Astrocyte (in vitro differentiated cells and primary cell): ENCODE measurements around the gene AMOTL1. TPM values are rescaled to one million over a fixed set of nuclear protein-coding genes. Genes with fewer than 3 reads are reported as not detected.
"Not testable (repeated sequence)": the region's sequence is repeated elsewhere in the genome, so short reads cannot be mapped to it uniquely, and the experiment has no call there.

Source experiments
- DNase-seq: peaks from one replicate; pipeline ENCODE4 v3.0.0-alpha.2; 2010; ENCODE audit warnings: low read depth
- FAIRE-seq: peaks from 2 replicates; lab custom pipeline; 2011; peaks lifted over from hg19 to GRCh38; lab: Jason Lieb, UNC
- H2AFZ ChIP-seq: 2 replicates; pipeline ENCODE4 v1.6.0; 2012; ENCODE audit warnings: low read depth, low read length, inconsistent platforms
- H3K27ac ChIP-seq: 2 replicates; pipeline ENCODE4 v1.5.1; 2011; ENCODE audit warnings: low read depth, low read length, inconsistent platforms
- H3K27me3 ChIP-seq: 2 replicates; pipeline ENCODE4 v1.6.0; 2011; ENCODE audit warnings: low read length, inconsistent platforms; ENCODE audit not compliant: insufficient read depth
- H3K36me3 ChIP-seq: 2 replicates; pipeline ENCODE4 v1.5.1; 2011; ENCODE audit warnings: low read length, inconsistent platforms; ENCODE audit not compliant: insufficient read depth
- H3K4me1 ChIP-seq: 2 replicates; pipeline ENCODE4 v1.5.1; 2011; ENCODE audit warnings: low read length, inconsistent platforms; ENCODE audit not compliant: insufficient read depth
- H3K4me2 ChIP-seq: 2 replicates; pipeline ENCODE4 v1.6.0; 2012; ENCODE audit warnings: low read length, inconsistent platforms
- H3K4me3 ChIP-seq: 2 replicates; pipeline ENCODE4 v1.5.1; 2011; ENCODE audit warnings: low read depth, mild to moderate bottlenecking, low read length, inconsistent platforms; ENCODE audit not compliant: insufficient read depth
- H3K79me2 ChIP-seq: 2 replicates; pipeline ENCODE4 v1.6.0; 2012; ENCODE audit warnings: mild to moderate bottlenecking, low read length, inconsistent platforms; ENCODE audit not compliant: insufficient read depth
- H3K9ac ChIP-seq: 2 replicates; pipeline ENCODE4 v1.6.0; 2012; ENCODE audit warnings: mild to moderate bottlenecking, low read length, inconsistent platforms
- H3K9me3 ChIP-seq: 2 replicates; pipeline ENCODE4 v1.5.1; 2012; ENCODE audit warnings: low read depth, mild to moderate bottlenecking, low read length, inconsistent platforms; ENCODE audit not compliant: insufficient read depth
- H4K20me1 ChIP-seq: 2 replicates; pipeline ENCODE4 v1.6.0; 2012; ENCODE audit warnings: low read length, inconsistent platforms; ENCODE audit not compliant: insufficient read depth
- H3K27ac Mint-ChIP-seq: one replicate; pipeline ENCODE4 v1.8.0; 2021; ENCODE audit warnings: mild to moderate bottlenecking, mixed read lengths; ENCODE audit not compliant: unreplicated experiment
- H3K27me3 Mint-ChIP-seq: one replicate; pipeline ENCODE4 v1.8.0; 2021; ENCODE audit warnings: low read depth, mixed read lengths; ENCODE audit not compliant: unreplicated experiment
- H3K36me3 Mint-ChIP-seq: one replicate; pipeline ENCODE4 v1.8.0; 2021; ENCODE audit warnings: low read depth, mixed read lengths; ENCODE audit not compliant: unreplicated experiment
- H3K4me1 Mint-ChIP-seq: one replicate; pipeline ENCODE4 v1.8.0; 2021; ENCODE audit warnings: low read depth, mixed read lengths; ENCODE audit not compliant: unreplicated experiment
- H3K4me3 Mint-ChIP-seq: one replicate; pipeline ENCODE4 v1.8.0; 2021; ENCODE audit warnings: mild to moderate bottlenecking, moderate library complexity, mixed read lengths; ENCODE audit not compliant: unreplicated experiment
- H3K9me3 Mint-ChIP-seq: one replicate; pipeline ENCODE4 v1.8.0; 2021; ENCODE audit warnings: mild to moderate bottlenecking, mixed read lengths; ENCODE audit not compliant: unreplicated experiment
- EZH2 ChIP-seq: IDR thresholded peaks from 2 replicates; pipeline ENCODE4 v1.6.1; 2012; ENCODE audit warnings: mild to moderate bottlenecking, low read length, inconsistent platforms; ENCODE audit not compliant: insufficient read depth
- total RNA-seq: library from RNA; stranded (reverse); gene quantifications from 2 replicates; pipeline ENCODE4 v1.2.1, GENCODE V29; 2021
- TF ChIP-seq, protein P1 (sequence below): IDR thresholded peaks from 2 replicates; pipeline ENCODE4 v1.5.1; 2011; ENCODE audit warnings: low read depth, mild to moderate bottlenecking, inconsistent platforms, low read length, moderate library complexity; ENCODE audit not compliant: insufficient read depth

Gene AMOTL1
- total RNA-seq, 1 donor from 2014 or later: 47.8 TPM

DNA sequence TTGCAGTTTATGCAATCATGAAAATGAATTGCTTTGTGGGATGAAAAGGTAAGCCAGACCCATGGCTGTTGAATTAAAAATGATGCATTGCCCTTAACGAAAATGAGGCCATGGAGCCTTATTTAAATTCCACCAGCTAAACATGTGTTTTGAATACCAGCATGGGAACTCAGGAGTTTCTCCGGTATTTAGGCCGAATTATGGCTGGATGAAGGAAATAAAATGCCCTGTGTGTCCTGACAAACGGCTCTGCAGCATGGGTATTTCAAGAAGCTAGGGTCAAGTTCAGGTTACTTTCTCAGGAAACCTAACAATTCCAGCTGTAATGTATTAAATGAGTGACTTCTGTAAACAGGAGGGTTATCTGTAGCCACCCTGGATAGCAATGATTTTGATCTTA, 38.3 kb downstream of the AMOTL1 start:
- Mint-ChIP-seq H3K36me3 (peaks cover 18% of the 10 kb centered on the region), H3K4me3 (no peak overlapping the region), H3K27ac (peak overlapping the region; percentile 38), H3K27me3 (no peaks in the 10 kb centered on the region), H3K4me1 (peaks cover 45% of the 10 kb centered on the region), H3K9me3 (no peaks in the 10 kb centered on the region)
- H2AFZ ChIP-seq: no peak overlapping the region
- peaks cover 9% of the 10 kb centered on the region for H3K36me3 ChIP-seq
- H3K4me2 ChIP-seq: no peak overlapping the region
- FAIRE-seq (no peak), DNase-seq (no peak)
- H3K27ac ChIP-seq: no peak overlapping the region
- H3K4me3 ChIP-seq: no peak overlapping the region
- peaks cover 16% of the 10 kb centered on the region for H3K4me1 ChIP-seq
- no peaks in the 10 kb centered on the region for H3K9me3 ChIP-seq
- no peak overlapping the region for H3K9ac ChIP-seq
- TF ChIP-seq EZH2: no peak
- TF ChIP-seq, protein P1, sequence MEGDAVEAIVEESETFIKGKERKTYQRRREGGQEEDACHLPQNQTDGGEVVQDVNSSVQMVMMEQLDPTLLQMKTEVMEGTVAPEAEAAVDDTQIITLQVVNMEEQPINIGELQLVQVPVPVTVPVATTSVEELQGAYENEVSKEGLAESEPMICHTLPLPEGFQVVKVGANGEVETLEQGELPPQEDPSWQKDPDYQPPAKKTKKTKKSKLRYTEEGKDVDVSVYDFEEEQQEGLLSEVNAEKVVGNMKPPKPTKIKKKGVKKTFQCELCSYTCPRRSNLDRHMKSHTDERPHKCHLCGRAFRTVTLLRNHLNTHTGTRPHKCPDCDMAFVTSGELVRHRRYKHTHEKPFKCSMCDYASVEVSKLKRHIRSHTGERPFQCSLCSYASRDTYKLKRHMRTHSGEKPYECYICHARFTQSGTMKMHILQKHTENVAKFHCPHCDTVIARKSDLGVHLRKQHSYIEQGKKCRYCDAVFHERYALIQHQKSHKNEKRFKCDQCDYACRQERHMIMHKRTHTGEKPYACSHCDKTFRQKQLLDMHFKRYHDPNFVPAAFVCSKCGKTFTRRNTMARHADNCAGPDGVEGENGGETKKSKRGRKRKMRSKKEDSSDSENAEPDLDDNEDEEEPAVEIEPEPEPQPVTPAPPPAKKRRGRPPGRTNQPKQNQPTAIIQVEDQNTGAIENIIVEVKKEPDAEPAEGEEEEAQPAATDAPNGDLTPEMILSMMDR: no peak
- H3K27me3 ChIP-seq: no peaks in the 10 kb centered on the region
- peaks cover 36% of the 10 kb centered on the region for H4K20me1 ChIP-seq
- H3K79me2 ChIP-seq: peaks cover 90% of the 10 kb centered on the region

DNA sequence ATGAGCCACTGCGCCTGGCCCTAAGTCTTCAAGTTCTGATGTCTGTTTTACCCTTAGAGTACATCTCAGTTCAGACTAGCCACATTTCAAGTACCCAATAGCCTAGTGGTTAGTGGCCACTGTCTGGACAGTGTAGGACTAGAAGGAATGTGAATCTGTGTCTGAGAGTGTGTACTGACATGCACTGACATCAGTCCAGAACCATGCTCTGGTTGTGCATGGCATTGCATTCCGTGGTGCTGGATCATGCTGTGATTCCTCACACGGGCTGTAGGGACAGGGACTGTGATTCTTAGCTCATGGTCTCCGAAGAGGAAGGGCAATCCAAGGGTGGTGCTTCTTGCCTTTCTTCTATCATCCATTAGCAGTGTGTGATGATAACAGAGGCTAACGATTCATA, 41.1 kb downstream of the AMOTL1 start:
- Histone ChIP-seq H4K20me1 (peaks cover 17% of the 10 kb centered on the region), H3K9ac (no peak overlapping the region), H3K79me2 (peaks cover 83% of the 10 kb centered on the region), H3K36me3 (peaks cover 15% of the 10 kb centered on the region), H3K9me3 (no peaks in the 10 kb centered on the region), H3K4me3 (no peak overlapping the region), H3K27ac (peak overlapping the region; percentile 10), H3K4me1 (peaks cover 30% of the 10 kb centered on the region), H3K4me2 (no peak overlapping the region), H2AFZ (no peak overlapping the region), H3K27me3 (no peaks in the 10 kb centered on the region)
- H3K4me1 Mint-ChIP-seq: peaks cover 67% of the 10 kb centered on the region
- no peak overlapping the region for H3K4me3 Mint-ChIP-seq
- TF ChIP-seq EZH2: no peak
- TF ChIP-seq, protein P1: no peak
- peak; percentile 48 for DNase-seq
- peaks cover 6% of the 10 kb centered on the region for H3K36me3 Mint-ChIP-seq
- FAIRE-seq: no peak
- H3K27me3 Mint-ChIP-seq: no peaks in the 10 kb centered on the region
- H3K9me3 Mint-ChIP-seq: no peaks in the 10 kb centered on the region
- H3K27ac Mint-ChIP-seq: peak overlapping the region; percentile 43

DNA sequence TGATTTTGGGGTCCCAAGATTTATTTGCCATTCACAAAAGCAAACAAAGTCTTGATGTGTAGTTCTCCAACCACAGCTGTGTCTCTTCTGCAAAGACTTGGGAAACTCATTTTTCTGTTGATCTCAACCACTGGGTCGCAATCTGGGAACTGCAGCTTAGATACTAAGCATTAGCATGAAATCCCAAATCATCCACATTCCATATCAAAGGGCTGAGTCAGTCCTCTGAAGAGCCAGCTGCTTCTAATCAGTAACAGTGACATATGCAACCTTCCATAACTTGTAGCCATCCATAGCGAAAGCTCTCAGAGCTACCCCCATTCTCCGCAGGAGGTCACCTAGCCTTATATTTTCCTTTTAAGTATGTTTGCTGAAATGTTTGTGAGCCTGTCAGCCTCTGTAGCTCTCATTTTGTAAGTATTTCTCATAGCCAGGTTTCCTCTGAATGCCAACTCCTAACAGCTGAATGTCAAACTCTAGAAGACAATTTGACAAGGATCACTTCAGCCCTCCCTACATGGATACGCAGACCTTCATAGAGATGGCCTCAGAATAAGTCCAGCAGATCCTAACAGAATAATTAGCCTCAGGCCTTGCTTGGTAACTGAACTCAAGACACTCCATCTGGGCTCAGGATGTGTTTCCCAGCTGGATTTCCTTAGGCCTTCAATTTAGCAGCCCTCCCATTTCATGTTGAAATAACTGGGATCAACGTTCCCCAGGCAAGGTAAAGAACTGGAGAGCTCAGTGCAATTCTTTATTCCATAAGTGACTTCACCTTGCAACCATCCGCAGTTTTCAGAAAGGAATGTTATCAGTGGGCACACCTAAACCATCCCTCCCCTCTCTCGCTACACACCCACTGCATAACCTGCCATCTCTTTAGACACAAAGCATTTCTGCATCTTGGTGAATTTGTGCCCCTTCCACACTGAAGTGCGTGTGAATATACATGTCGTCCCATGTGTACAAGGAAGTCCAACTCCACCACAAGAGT, 44.9 kb downstream of the AMOTL1 start:
- Histone ChIP-seq H3K9ac (peak overlapping the region; percentile 49), H3K36me3 (peaks cover 21% of the 10 kb centered on the region), H3K27ac (peak overlapping the region; percentile 85), H3K4me2 (peak overlapping the region; percentile 59), H3K79me2 (peaks cover 81% of the 10 kb centered on the region), H3K4me1 (peaks cover 20% of the 10 kb centered on the region)
- H3K9me3 Mint-ChIP-seq, H3K27me3 Mint-ChIP-seq, H3K27me3 ChIP-seq, H3K9me3 ChIP-seq, H2AFZ ChIP-seq, FAIRE-seq, H3K36me3 Mint-ChIP-seq, H4K20me1 ChIP-seq, H3K4me3 ChIP-seq: not testable (repeated sequence)
- peak; percentile 39 for DNase-seq
- Mint-ChIP-seq H3K4me3 (peak overlapping the region; percentile 2), H3K27ac (peak overlapping the region; percentile 78), H3K4me1 (peaks cover 43% of the 10 kb centered on the region)
